Measurements from ENCODE around the gene SOHLH2. TPM values are rescaled to one million over a fixed set of nuclear protein-coding genes. Genes with fewer than 3 reads are reported as not detected.

The SOHLH2 gene, protein sequence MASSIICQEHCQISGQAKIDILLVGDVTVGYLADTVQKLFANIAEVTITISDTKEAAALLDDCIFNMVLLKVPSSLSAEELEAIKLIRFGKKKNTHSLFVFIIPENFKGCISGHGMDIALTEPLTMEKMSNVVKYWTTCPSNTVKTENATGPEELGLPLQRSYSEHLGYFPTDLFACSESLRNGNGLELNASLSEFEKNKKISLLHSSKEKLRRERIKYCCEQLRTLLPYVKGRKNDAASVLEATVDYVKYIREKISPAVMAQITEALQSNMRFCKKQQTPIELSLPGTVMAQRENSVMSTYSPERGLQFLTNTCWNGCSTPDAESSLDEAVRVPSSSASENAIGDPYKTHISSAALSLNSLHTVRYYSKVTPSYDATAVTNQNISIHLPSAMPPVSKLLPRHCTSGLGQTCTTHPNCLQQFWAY
- not detected for total RNA-seq

DNA sequence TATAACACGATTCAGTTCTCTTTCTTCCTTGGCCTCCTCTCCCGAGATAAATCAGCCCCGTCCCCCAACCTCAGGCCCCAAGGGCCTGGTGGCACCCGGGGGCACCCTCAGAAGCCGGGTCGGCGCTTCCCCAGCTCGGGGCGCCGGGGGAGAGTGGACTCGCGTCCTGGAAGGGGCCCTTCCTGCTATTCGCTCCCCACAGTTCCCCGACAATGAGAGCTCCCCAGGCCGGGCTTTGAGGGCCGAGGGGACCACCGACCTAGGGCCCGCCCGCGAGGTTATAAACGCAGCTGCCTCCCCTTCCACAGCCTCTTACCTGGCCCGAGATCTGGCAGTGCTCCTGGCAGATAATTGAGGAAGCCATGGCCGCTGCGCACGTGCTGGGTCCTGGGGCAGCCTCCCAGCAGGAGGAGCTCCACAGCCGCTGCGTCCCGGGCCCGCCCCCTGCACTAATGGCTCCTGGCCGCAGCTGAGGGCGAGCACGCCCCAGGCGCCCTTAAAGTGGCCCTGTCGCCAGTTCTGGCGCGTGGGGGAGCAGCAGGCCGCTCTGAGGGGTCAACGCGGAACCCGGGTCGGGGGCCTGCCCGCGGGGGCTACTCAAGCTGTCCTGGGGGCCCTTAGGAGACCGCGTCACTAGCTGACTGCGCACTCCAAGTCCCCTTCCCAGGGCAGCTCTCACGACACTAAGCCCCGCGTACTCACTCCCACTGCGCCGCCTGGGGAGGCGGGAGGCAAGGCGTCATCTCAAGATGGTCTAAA, at the start of gene SOHLH2:
Gene SOHLH2 (minus strand): TSS at position 394 of the 759 bp plus-strand sequence. CDS start 30 bp downstream, at position 364.
- Histone ChIP-seq H3K4me1 (ENCODE audit: control insufficient read depth in 1 of 2, low read depth in 2 of 2) (no peaks in the 10 kb centered on the region), H3K27me3 (replicated peaks; ENCODE audit: insufficient read depth) (no peaks in the 10 kb centered on the region), H3K4me3 (no peak within 1 kb of the TSS), H3K9me3 (no peaks in the 10 kb centered on the region), H3K27ac (no peak within 1 kb of the TSS), H3K36me3 (no peaks in the 10 kb centered on the region)
- DNase-seq (ENCODE audit: low spot score) = no peak
- ATAC-seq (ENCODE audit: insufficient number of reproducible peaks, low FRiP score, low read depth) = no peak
- TF ChIP-seq, protein P1, sequence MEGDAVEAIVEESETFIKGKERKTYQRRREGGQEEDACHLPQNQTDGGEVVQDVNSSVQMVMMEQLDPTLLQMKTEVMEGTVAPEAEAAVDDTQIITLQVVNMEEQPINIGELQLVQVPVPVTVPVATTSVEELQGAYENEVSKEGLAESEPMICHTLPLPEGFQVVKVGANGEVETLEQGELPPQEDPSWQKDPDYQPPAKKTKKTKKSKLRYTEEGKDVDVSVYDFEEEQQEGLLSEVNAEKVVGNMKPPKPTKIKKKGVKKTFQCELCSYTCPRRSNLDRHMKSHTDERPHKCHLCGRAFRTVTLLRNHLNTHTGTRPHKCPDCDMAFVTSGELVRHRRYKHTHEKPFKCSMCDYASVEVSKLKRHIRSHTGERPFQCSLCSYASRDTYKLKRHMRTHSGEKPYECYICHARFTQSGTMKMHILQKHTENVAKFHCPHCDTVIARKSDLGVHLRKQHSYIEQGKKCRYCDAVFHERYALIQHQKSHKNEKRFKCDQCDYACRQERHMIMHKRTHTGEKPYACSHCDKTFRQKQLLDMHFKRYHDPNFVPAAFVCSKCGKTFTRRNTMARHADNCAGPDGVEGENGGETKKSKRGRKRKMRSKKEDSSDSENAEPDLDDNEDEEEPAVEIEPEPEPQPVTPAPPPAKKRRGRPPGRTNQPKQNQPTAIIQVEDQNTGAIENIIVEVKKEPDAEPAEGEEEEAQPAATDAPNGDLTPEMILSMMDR (IDR thresholded peaks at IDR 0.05) = no peak

DNA sequence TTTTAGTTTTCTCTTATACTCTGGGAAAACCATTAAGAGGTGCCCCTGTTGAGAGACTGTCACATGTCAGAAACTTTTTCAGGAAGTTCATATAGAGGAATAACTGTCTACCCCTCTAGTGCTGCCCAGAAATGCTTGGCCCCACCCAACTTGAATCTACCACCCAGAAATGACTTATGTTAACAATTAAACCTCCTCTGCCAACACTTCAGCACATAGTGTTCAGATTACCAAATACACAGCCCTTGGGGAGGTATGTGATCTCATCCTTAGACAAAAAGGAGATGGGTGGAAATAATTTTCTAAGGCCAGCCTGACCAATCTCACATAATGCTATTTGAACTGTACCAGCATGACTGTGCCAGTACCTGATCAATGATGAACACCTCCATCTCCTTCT, 47.6 kb upstream of the SOHLH2 start:
- DNase-seq (ENCODE audit: low spot score) (no peak), ATAC-seq (ENCODE audit: insufficient number of reproducible peaks, low FRiP score, low read depth) (no peak)
- TF ChIP-seq, protein P1 (IDR thresholded peaks at IDR 0.05) = no peak
- no peak overlapping the region for H3K27ac ChIP-seq
- no peak overlapping the region for H3K4me3 ChIP-seq
- H3K4me1 ChIP-seq (ENCODE audit: control insufficient read depth in 1 of 2, low read depth in 2 of 2) = no peaks in the 10 kb centered on the region
- no peaks in the 10 kb centered on the region for H3K36me3 ChIP-seq
- H3K9me3 ChIP-seq = no peaks in the 10 kb centered on the region
- H3K27me3 ChIP-seq (replicated peaks; ENCODE audit: insufficient read depth) = no peaks in the 10 kb centered on the region

GRCh38 chr13:36261011-36261410, 46.7 kb upstream of the SOHLH2 start:
- no peak for ATAC-seq (ENCODE audit: insufficient number of reproducible peaks, low FRiP score, low read depth)
- TF ChIP-seq, protein P1 (IDR thresholded peaks at IDR 0.05) = no peak
- H3K27me3 ChIP-seq (replicated peaks; ENCODE audit: insufficient read depth) = no peaks in the 10 kb centered on the region
- no peaks in the 10 kb centered on the region for H3K9me3 ChIP-seq
- H3K4me3 ChIP-seq = no peak overlapping the region
- no peak for DNase-seq (ENCODE audit: low spot score)
- no peak overlapping the region for H3K27ac ChIP-seq
- no peaks in the 10 kb centered on the region for H3K4me1 ChIP-seq (ENCODE audit: control insufficient read depth in 1 of 2, low read depth in 2 of 2)
- H3K36me3 ChIP-seq = no peaks in the 10 kb centered on the region

GRCh38 chr13:36259361-36260137, 45.2 kb upstream of the SOHLH2 start:
- ATAC-seq (ENCODE audit: insufficient number of reproducible peaks, low FRiP score, low read depth) (no peak), DNase-seq (ENCODE audit: low spot score) (no peak)
- TF ChIP-seq, protein P1 (IDR thresholded peaks at IDR 0.05) = no peak
- H3K36me3 ChIP-seq = no peaks in the 10 kb centered on the region
- H3K9me3 ChIP-seq = no peaks in the 10 kb centered on the region
- H3K4me1 ChIP-seq (ENCODE audit: control insufficient read depth in 1 of 2, low read depth in 2 of 2) = no peaks in the 10 kb centered on the region
- H3K27me3 ChIP-seq (replicated peaks; ENCODE audit: insufficient read depth) = no peaks in the 10 kb centered on the region
- no peak overlapping the region for H3K27ac ChIP-seq
- H3K4me3 ChIP-seq = no peak overlapping the region

GRCh38 chr13:36258831-36259230, 44.5 kb upstream of the SOHLH2 start:
- Histone ChIP-seq H3K9me3 (no peaks in the 10 kb centered on the region), H3K4me1 (ENCODE audit: control insufficient read depth in 1 of 2, low read depth in 2 of 2) (no peaks in the 10 kb centered on the region), H3K4me3 (no peak overlapping the region), H3K27ac (no peak overlapping the region), H3K36me3 (no peaks in the 10 kb centered on the region), H3K27me3 (replicated peaks; ENCODE audit: insufficient read depth) (no peaks in the 10 kb centered on the region)
- ATAC-seq (ENCODE audit: insufficient number of reproducible peaks, low FRiP score, low read depth) = no peak
- TF ChIP-seq, protein P1 (IDR thresholded peaks at IDR 0.05) = no peak
- DNase-seq (ENCODE audit: low spot score) = no peak
